Right renal pelvis (tissue), 4 donors: ENCODE data around the gene DNAJB8. TPM values are rescaled to one million over a fixed set of nuclear protein-coding genes. Genes with fewer than 3 reads are reported as not detected.

Source experiments
- DNase-seq, 4 donors: peaks; one replicate each; pipeline ENCODE4 v3.0.0-alpha.2; 2013; ENCODE audit warnings: low read depth in 4 of 4, low spot score in 3 of 4, missing footprints in 1 of 4
- polyA plus RNA-seq, 4 donors: library from polyadenylated mRNA; unstranded; fragments of 120-200 nt; gene quantifications; one replicate each; pipeline ENCODE4 v1.2.1, GENCODE V29; 2013; ENCODE audit not compliant: insufficient read length in 4 of 4

Gene DNAJB8
- polyA plus RNA-seq, 4 donors: not detected

- no peak for DNase-seq
Measured at GRCh38 chr3:128452120-128452519, 14.6 kb downstream of the DNAJB8 start.

GRCh38 chr3:128449111-128449638 lies 17.5 kb downstream of the DNAJB8 start:
- no peak for DNase-seq

GRCh38 chr3:128448491-128448890 lies 18.2 kb downstream of the DNAJB8 start:
- no peak for DNase-seq

DNA sequence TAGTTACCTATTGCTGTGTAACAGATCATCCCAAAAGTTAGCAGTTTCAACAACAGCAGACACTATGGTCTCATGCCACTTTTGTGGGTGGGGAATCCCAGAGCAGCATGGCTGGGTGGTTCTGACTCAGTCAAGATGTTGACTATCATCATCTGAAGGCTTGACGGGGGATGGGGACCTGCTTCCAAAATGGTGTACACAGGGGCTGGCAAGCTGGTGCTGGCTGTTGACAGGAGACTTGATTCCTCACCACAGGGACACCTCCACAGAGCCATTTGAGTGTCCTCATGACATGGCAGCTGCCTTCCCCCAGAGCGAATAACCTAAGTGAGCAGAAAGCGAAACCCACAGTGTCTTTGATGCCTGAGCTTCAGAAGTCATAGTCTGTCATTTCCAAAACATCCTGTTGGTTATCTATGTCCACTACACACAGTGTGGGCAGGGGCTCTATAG lies 19.1 kb downstream of the DNAJB8 start:
- DNase-seq: no peak

GRCh38 chr3:128446821-128447220 lies 19.9 kb downstream of the DNAJB8 start:
- DNase-seq: no peak

DNA sequence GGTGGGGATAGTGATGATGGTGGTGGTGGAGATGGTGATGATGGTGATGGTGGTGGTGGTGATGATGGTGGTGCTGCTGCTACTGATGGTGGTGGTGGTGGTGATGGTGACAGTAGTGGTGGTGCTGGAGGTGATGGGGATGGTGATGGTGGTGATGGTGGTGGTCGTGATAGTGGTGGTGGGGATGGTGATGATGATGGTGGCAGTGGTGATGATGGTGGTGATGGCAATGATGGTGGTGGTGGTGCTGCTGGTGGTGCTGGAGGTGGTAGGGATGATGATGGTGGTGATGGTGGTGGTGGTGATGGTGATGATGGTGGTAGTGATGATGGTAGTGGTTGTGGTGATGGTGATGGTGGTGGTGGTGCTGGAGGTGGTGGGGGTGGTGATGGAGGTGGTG lies 21.3 kb downstream of the DNAJB8 start:
- no peak for DNase-seq

DNA sequence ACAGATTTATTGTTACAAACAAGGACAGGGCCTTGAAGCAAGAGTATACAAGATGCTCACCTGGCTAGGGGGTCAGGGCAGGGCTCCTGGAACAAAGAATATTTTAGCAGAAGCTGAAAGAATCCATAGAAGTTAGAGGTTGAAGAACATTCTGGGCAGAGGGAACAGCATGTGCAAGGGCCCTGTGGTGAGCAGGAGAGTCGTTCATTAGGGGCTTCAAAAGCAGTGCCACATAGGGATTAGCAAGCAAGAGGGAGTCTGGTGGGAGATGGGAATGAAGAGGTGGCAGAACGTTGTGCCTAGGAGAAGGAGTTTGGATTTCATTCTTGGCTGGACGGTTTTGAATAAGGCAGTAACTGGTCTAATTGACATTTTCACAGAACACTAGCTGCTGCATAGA lies 22.9 kb downstream of the DNAJB8 start:
- no peak for DNase-seq

GRCh38 chr3:128442949-128443348 lies 23.7 kb downstream of the DNAJB8 start:
- no peak for DNase-seq

- no peak for DNase-seq
Measured at GRCh38 chr3:128442070-128442469, 24.6 kb downstream of the DNAJB8 start.

- DNase-seq: no peak
Measured at GRCh38 chr3:128439226-128439625, 27.5 kb downstream of the DNAJB8 start.

- DNase-seq: no peak
Measured at GRCh38 chr3:128438488-128439072, 28.1 kb downstream of the DNAJB8 start.

GRCh38 chr3:128436214-128436613 lies 30.5 kb downstream of the DNAJB8 start:
- DNase-seq: no peak

DNA sequence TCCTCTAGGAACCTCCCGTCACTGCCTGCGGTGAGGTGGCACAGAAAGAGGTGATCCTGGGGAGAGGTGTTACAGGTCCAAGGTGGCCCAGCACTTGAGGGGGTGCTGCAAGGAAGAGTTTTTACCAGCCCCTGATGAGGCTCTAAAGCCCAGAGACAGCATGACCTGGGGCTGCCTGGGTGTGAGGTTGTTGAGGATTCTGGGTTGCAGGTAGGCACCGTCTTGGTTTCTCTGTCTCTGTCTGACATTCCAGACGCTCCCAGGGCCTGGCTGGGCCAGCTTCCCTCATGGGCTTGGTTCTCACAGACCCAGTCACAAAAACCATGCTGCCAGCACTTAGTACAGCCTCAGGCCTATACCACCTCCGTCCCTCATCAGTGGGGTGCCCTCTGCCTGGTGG lies 31.1 kb downstream of the DNAJB8 start:
- DNase-seq: no peak

- no peak for DNase-seq
Measured at GRCh38 chr3:128435058-128435457, 31.6 kb downstream of the DNAJB8 start.

- DNase-seq: no peak
Measured at GRCh38 chr3:128434524-128434923, 32.2 kb downstream of the DNAJB8 start.

DNA sequence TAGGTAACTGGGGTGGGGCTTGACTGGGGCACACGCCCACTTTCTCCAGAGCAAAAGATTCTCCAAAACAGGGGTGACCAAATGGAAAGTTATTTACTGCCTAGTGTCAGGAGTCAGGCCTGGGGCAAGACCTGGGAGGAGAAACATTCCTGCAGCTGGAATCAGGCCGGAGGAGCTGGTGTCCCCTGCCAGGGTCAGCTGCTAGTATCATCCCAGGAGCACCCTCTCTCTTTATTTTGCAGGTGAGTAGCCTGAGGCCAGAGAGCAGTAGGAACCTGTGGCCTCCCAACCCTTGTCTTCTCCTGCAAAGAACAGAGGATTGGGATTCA lies 32.9 kb downstream of the DNAJB8 start:
- DNase-seq: no peak

DNA sequence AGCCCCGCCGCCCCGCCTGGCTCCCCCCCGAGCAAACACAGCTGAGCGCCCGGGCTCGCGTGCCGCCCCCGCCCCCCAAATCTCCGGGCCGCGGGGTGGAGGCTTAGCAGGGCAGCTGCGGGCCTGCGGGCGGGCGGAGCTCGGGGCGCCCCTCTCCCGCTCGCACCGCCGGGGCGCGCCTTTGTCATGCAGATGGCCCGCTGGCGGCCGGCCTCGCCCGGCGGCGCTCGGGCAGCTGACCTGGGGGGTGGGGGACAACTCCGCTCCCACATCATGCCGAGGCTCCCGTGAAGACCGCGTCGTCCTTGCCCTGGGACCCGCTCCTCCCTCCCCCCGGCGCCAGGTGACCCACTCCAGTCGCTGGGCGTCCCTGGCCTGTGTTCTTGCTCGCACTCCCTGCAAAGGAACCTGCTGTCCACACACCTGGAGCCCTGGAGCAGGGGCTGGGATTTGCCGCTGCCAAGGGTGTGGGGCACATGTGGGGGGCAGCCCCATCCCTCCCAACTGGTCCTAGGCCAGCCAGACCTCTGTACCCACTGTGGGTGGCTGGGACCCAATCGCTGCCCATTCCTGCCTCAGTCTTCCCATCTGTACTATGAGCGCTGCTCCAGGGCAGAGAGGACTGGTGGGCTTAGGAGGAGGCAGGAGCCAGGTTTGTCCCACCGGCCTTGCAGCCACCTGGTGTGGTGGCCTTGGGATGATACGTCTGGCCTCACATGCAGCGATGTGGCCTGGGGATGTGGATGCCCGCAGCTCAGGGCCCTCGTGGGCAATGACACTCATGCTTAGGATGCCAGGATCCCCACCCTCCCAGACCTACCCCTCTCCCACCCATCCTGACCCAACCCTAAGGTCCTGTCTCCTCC lies 33.5 kb downstream of the DNAJB8 start:
- DNase-seq: no peak

GRCh38 chr3:128432301-128432970 lies 34.3 kb downstream of the DNAJB8 start:
- DNase-seq: no peak

DNA sequence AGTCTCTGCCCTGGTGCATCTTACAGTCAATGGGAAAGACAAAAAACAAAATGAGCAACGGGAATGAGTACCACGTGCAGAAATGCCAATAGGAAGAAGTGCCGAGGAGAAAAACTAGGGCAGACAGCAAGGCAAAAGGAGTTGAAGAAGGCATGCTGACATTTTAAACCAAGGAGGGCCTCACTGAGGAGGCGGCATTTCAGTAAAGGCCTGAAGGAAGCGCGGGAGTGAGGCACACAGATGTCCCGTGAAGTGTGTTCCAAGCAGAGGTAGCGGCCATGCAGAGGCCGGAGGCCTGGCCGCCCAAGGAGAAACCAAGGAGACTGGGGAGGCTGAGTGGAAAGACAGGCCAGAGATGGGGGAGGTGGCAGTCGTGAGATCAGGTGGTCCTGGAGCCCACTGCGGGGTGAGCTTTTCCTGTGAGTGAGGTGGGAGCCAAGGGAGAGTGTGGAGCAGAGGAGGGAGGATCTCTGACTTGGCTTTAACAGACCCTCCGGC lies 34.8 kb downstream of the DNAJB8 start:
- no peak for DNase-seq

DNA sequence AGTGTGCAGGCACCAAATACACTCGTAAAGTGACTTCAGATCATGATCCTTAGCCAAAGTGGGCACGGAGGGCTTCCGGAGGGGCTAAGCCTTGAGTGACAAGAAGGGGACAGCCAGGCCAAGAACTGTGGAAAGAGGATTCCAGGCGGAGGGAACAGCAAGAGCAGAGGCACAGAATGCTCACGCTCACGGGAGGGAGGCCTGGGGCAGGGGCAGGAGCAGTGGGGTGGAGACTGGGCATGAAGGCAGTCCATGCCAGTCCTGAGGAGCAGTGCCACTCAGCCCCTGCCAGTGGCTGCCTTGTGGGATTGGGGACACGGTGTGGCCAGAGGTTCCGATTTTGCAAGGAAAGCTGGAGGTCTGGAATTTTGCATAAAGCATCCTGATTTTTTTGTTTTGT lies 36.0 kb downstream of the DNAJB8 start:
- no peak for DNase-seq

GRCh38 chr3:128430301-128430700 lies 36.4 kb downstream of the DNAJB8 start:
- no peak for DNase-seq
